ENCODE measurements around the gene MFSD2B. TPM values are rescaled to one million over a fixed set of nuclear protein-coding genes. Genes with fewer than 3 reads are reported as not detected.
"Not testable (repeated sequence)": the region's sequence is repeated elsewhere in the genome, so short reads cannot be mapped to it uniquely, and the experiment has no call there.

MFSD2B gene
- total RNA-seq, 1 donor from 2014 or later, result not detected

GRCh38 chr2:24010477-24011249 lies 778 bp downstream of the MFSD2B start:
- no peak overlapping the region for H3K4me3 ChIP-seq (ENCODE audit: low read depth, low read length)
- DNase-seq (ENCODE audit: low read depth), result no peak
- no peak for TF ChIP-seq CTCF (IDR thresholded peaks at IDR 0.05; ENCODE audit: insufficient read depth, low read length, poor library complexity, severe bottlenecking)

GRCh38 chr2:24011250-24012104 lies 1.6 kb downstream of the MFSD2B start:
- TF ChIP-seq CTCF (IDR thresholded peaks at IDR 0.05; ENCODE audit: insufficient read depth, low read length, poor library complexity, severe bottlenecking), result no peak
- H3K27me3 ChIP-seq (ENCODE audit: control insufficient read depth, insufficient read depth, low read length), result peaks cover 16% of the 10 kb centered on the region

More at GRCh38 chr2:24010477-24011249, 778 bp downstream of the MFSD2B start:
- no peaks in the 10 kb centered on the region for H3K36me3 ChIP-seq (ENCODE audit: control insufficient read depth, insufficient read depth, low read length)
- H3K27me3 ChIP-seq (ENCODE audit: control insufficient read depth, insufficient read depth, low read length), result peaks cover 16% of the 10 kb centered on the region

GRCh38 chr2:24012521-24013188 lies 2.8 kb downstream of the MFSD2B start:
- no peaks in the 10 kb centered on the region for H3K36me3 ChIP-seq (ENCODE audit: control insufficient read depth, insufficient read depth, low read length)

More at GRCh38 chr2:24011250-24012104, 1.6 kb downstream of the MFSD2B start:
- no peak for DNase-seq (ENCODE audit: low read depth)
- Histone ChIP-seq H3K36me3 (ENCODE audit: control insufficient read depth, insufficient read depth, low read length) (no peaks in the 10 kb centered on the region), H3K4me3 (ENCODE audit: low read depth, low read length) (no peak overlapping the region)

GRCh38 chr2:24014902-24015301 lies 5.0 kb downstream of the MFSD2B start:
- H3K4me3 ChIP-seq (ENCODE audit: low read depth, low read length); DNase-seq (ENCODE audit: low read depth); H3K36me3 ChIP-seq (ENCODE audit: control insufficient read depth, insufficient read depth, low read length): not testable (repeated sequence)
- peaks cover 10% of the 10 kb centered on the region for H3K27me3 ChIP-seq (ENCODE audit: control insufficient read depth, insufficient read depth, low read length)

More at GRCh38 chr2:24012521-24013188, 2.8 kb downstream of the MFSD2B start:
- no peak for DNase-seq (ENCODE audit: low read depth)
- peaks cover 16% of the 10 kb centered on the region for H3K27me3 ChIP-seq (ENCODE audit: control insufficient read depth, insufficient read depth, low read length)
- no peak for TF ChIP-seq CTCF (IDR thresholded peaks at IDR 0.05; ENCODE audit: insufficient read depth, low read length, poor library complexity, severe bottlenecking)
- no peak overlapping the region for H3K4me3 ChIP-seq (ENCODE audit: low read depth, low read length)

- no peaks in the 10 kb centered on the region for H3K36me3 ChIP-seq (ENCODE audit: control insufficient read depth, insufficient read depth, low read length)
- no peak overlapping the region for H3K4me3 ChIP-seq (ENCODE audit: low read depth, low read length)
- H3K27me3 ChIP-seq (ENCODE audit: control insufficient read depth, insufficient read depth, low read length), result peaks cover 2% of the 10 kb centered on the region
- peak; percentile 43 for DNase-seq (ENCODE audit: low read depth)
- TF ChIP-seq CTCF (IDR thresholded peaks at IDR 0.05; ENCODE audit: insufficient read depth, low read length, poor library complexity, severe bottlenecking), result no peak
These were observed 5.9 kb downstream of the MFSD2B start for GRCh38 chr2:24015562-24016375.

Measured in kidney epithelial cell (primary cell).